Urinary bladder (tissue), 4 donors: ENCODE data around the gene MYO7A. TPM values are rescaled to one million over a fixed set of nuclear protein-coding genes. Genes with fewer than 3 reads are reported as not detected.

ENCODE experiments used
- DNase-seq: peaks from one replicate; pipeline ENCODE4 v3.0.0-alpha.2; 2015; ENCODE audit errors: extremely low spot score
- H3K27ac ChIP-seq: one replicate; pipeline ENCODE4 v1.5.1; 2013; ENCODE audit warnings: low read depth, mild to moderate bottlenecking, moderate library complexity
- H3K36me3 ChIP-seq: one replicate; pipeline ENCODE4 v1.6.1; 2013; ENCODE audit warnings: mild to moderate bottlenecking, moderate library complexity; ENCODE audit not compliant: insufficient read depth
- H3K4me1 ChIP-seq: one replicate; pipeline ENCODE4 v1.6.1; 2013; ENCODE audit warnings: mild to moderate bottlenecking, moderate library complexity; ENCODE audit not compliant: insufficient read depth
- H3K4me3 ChIP-seq: one replicate; pipeline ENCODE4 v1.5.1; 2013; ENCODE audit warnings: low read depth, low read length
- WGBS: extraction: QIAGEN DNeasy Blood & Tissue Kit; methylation state at CpG from one replicate; pipeline ENCODE4 v1.1.7; 2013; 5-methylcytosine and 5-hydroxymethylcytosine counted together
- polyA plus RNA-seq: library from polyadenylated mRNA; stranded (reverse); fragments of 200-250 nt; gene quantifications from one replicate; pipeline ENCODE4 v1.2.3, GENCODE V29; 2013
- total RNA-seq: library from RNA; depleted of rRNA; stranded (reverse); fragments of >200 nt; gene quantifications from one replicate; pipeline ENCODE4 v1.2.3, GENCODE V29; 2014
- donor health status: healthy with polysubstance abuse.
- donor health status: healthy.

Gene MYO7A
- total and polyA plus RNA-seq, 2 donors = 4.2 to 4.7 TPM

DNA sequence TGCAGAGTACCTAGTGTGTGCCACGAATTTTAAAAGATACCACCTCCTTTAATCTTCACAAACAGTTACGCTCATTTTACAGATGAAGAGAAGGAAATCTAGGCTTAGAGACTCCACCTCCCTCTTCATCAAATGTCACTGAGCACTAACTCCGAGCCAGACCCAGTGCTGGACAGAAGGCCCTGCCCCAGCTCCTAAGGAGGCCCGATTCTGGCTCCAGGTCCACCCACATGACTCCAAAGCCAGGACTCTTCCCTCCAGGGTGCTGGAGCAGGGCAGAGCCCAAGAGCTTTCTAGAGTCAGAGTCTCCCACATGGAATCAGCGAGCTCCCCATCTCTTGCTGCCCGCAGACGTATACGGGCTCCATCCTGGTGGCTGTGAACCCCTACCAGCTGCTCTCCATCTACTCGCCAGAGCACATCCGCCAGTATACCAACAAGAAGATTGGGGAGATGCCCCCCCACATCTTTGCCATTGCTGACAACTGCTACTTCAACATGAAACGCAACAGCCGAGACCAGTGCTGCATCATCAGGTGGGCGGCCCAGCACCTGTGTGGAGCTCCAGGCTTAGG, 27.6 kb downstream of the MYO7A start:
- H3K27ac ChIP-seq = no peak overlapping the region
- no peak overlapping the region for H3K4me3 ChIP-seq
- WGBS = 92% methylated on average over 13 of the region's 13 CpGs
- H3K36me3 ChIP-seq = no peaks in the 10 kb centered on the region
- no peak for DNase-seq
- no peaks in the 10 kb centered on the region for H3K4me1 ChIP-seq

- Histone ChIP-seq H3K4me3 (no peak overlapping the region), H3K4me1 (no peaks in the 10 kb centered on the region), H3K36me3 (no peaks in the 10 kb centered on the region), H3K27ac (no peak overlapping the region)
- 94% methylated on average over 26 of the region's 26 CpGs for WGBS
- DNase-seq = no peak
These were observed 28.6 kb downstream of the MYO7A start for GRCh38 chr11:77156396-77157195.

DNA sequence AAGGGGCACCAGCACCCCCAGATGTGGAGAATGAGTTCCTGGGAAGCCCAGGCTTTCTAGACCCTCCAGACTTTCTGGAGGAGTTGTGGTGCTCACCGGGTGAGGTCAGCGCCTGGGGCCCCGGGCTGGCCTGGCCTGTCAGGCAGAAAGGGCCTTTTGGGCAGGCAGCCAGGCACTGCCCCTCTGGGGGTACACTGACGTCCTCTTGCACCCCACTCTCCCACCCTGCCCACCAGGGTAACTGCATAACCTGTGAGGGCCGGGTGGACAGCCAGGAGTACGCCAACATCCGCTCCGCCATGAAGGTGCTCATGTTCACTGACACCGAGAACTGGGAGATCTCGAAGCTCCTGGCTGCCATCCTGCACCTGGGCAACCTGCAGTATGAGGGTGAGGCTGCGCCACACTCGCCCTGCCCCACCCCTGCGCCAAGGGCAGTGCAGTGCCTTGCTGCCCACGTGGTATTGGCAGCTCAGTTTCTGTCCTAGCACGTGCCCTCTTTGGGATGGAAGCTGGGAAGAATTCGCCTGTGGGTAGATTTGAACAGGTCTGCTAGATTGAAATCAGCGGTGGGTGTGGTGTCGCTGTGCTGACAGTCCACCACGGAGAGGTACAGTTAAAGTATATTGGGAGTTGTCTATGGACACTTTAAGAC, 30.1 kb downstream of the MYO7A start:
- no peaks in the 10 kb centered on the region for H3K36me3 ChIP-seq
- 87% methylated on average over 19 of the region's 19 CpGs for WGBS

DNA sequence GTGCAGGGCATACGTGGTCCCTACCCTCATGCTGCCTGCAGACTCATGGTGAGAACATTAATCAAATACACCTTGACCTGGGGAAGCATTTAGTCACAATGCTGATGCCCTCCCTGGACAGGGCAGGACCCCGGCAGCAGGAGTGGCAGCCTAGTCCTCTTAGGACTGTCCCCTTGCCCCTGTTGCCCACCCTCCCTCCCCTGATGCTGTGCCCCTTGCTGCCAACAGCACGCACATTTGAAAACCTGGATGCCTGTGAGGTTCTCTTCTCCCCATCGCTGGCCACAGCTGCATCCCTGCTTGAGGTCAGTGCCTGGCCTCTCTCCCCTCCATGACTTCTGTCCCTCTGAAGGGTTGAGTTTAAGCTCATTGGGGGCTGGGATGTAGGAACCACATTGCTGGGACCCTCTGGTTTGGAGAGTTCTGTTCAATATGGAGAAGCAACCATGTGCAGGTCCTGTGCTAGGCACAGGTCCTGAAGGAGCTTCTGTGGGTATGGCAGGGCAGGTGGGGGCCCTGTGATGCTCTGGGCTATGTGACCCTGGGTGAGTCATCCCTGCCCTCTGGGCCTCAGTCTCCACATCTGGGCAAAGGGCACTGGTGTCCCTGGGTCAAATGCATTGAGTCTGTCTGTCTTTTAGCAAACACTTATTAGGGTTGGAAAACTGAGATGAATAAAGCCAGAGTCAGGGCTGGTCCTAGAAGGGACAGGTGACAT, 31.3 kb downstream of the MYO7A start:
- H3K4me1 ChIP-seq = no peaks in the 10 kb centered on the region
- no peak for DNase-seq
- 90% methylated on average over 4 of the region's 4 CpGs for whole genome bisulfite sequencing

More for the DNA sequence above, 30.1 kb downstream of the MYO7A start:
- H3K4me1 ChIP-seq = no peaks in the 10 kb centered on the region
- no peak for DNase-seq
- no peak overlapping the region for H3K4me3 ChIP-seq
- H3K27ac ChIP-seq = no peak overlapping the region

DNA sequence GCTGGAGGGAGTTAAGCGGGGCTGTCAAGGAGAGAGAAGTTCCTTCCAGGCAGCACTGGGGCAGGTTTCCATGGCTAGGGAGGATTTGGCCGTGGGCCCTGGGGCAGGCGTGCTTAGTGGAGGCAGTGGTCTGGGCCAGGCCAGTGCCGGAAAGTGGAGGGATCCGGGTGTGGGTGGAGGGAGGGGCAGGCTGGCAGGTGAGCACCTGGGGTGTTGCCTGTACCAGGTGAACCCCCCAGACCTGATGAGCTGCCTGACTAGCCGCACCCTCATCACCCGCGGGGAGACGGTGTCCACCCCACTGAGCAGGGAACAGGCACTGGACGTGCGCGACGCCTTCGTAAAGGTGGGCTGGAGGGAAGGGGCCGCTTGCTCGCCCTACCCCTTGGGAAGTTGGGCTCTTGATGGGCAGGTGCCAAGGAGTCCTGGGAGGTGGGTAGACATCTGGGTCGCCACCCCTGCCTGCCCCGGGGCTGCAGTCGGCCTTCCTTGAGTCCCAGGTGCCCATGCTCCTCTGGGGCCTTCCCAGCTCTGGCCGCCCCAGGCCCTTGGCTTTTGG, 32.0 kb downstream of the MYO7A start:
- WGBS = 93% methylated on average over 20 of the region's 20 CpGs
- Histone ChIP-seq H3K27ac (no peak overlapping the region), H3K4me3 (no peak overlapping the region), H3K36me3 (no peaks in the 10 kb centered on the region), H3K4me1 (no peaks in the 10 kb centered on the region)
- DNase-seq = no peak

More for the DNA sequence above, 31.3 kb downstream of the MYO7A start:
- Histone ChIP-seq H3K27ac (no peak overlapping the region), H3K4me3 (no peak overlapping the region), H3K36me3 (no peaks in the 10 kb centered on the region)

DNA sequence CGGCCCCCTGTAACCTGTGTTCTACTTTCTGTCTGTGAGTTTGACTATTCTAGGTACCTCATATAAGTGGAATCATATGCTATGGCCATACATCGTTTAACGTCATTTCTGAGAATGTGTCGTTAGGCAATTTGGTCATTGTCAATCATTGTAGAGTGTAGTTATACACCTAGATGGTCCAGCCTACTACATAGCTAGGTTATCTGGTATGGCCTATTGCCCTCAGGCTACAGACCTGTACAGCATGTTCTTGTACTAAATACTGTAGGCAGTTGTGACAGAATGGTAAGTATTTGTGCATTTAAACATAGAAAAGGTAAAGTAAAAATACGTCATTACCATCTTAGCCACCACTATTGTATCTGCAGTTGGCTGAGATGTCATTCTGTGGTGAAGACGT, 35.2 kb downstream of the MYO7A start:
- 88% methylated on average over 6 of the region's 6 CpGs for WGBS

GRCh38 chr11:77165066-77165465, 37.0 kb downstream of the MYO7A start:
- Histone ChIP-seq H3K4me1 (no peaks in the 10 kb centered on the region), H3K36me3 (no peaks in the 10 kb centered on the region), H3K27ac (no peak overlapping the region), H3K4me3 (no peak overlapping the region)
- 87% methylated on average over 5 of the region's 5 CpGs for WGBS
- DNase-seq = no peak

More for the DNA sequence above, 35.2 kb downstream of the MYO7A start:
- H3K4me3 ChIP-seq = no peak overlapping the region
- no peak overlapping the region for H3K27ac ChIP-seq
- no peaks in the 10 kb centered on the region for H3K4me1 ChIP-seq
- no peaks in the 10 kb centered on the region for H3K36me3 ChIP-seq
- no peak for DNase-seq

DNA sequence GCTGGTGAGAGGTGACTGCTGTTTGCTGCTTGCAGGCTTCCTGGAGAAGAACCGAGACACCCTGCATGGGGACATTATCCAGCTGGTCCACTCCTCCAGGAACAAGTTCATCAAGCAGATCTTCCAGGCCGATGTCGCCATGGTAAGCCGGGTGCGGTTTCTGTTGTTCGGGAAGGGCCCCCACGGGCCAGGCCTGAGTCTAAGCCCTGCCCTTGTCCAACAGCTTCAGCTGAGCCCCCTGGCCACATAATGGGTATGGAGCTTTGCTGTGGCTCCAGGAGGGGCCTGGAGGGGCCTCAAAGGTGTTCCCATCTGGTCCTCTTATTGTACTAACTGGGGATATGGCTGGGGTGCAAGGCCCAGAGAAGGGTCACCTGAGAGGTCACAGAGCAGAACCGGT, 38.0 kb downstream of the MYO7A start:
- Histone ChIP-seq H3K4me1 (no peaks in the 10 kb centered on the region), H3K36me3 (no peaks in the 10 kb centered on the region), H3K4me3 (no peak overlapping the region), H3K27ac (no peak overlapping the region)
- WGBS = 89% methylated on average over 8 of the region's 8 CpGs
- no peak for DNase-seq

GRCh38 chr11:77167111-77167626, 39.1 kb downstream of the MYO7A start:
- 95% methylated on average over 9 of the region's 9 CpGs for WGBS
- Histone ChIP-seq H3K4me1 (no peaks in the 10 kb centered on the region), H3K36me3 (no peaks in the 10 kb centered on the region), H3K4me3 (no peak overlapping the region), H3K27ac (no peak overlapping the region)
- no peak for DNase-seq

DNA sequence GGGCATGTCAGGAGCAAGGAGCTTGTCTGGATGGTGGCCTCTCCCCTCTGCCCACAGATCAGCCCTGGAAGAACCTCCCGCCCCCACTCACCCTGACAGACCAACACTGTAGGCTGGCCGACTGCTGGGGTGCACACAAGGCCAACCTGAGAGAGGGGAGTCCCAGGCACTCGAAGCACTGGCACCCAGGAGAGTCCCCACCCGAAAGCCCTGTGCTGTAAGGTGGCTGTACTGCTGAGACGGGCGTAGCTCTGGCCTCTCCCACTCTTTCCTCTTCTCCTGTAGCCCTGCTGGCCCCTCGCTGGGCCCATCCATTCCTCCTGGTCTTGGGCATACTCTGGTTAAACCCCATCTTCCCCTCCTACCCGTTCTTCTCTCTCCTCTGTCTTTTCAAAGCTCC, 39.7 kb downstream of the MYO7A start:
- 82% methylated on average over 8 of the region's 8 CpGs for WGBS
- H3K36me3 ChIP-seq = no peaks in the 10 kb centered on the region
- H3K4me1 ChIP-seq = no peaks in the 10 kb centered on the region
- no peak overlapping the region for H3K27ac ChIP-seq
- DNase-seq = no peak
- H3K4me3 ChIP-seq = no peak overlapping the region

DNA sequence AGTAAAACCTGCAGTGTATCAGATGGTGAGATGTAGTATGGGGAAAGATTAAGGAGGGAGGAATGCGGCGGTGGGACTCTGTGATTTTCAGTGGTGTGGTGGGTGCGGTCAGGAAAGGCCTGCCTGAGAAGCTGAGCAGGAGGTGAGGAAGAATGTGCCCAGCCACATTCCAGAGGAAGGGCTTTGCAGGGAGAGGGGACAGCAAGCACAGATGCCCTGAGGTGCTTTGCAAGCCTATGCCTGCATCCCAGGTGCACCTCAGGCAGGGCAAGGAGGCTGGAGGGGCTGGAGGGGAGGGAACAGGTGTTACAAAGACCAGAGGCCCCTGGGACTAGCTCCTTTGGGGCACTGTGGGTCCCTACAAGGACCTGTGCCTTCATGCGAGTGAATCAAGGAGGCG, 42.1 kb downstream of the MYO7A start:
- no peak for DNase-seq
- 96% methylated on average over 5 of the region's 5 CpGs for WGBS
- Histone ChIP-seq H3K27ac (no peak overlapping the region), H3K4me1 (no peaks in the 10 kb centered on the region), H3K36me3 (no peaks in the 10 kb centered on the region), H3K4me3 (no peak overlapping the region)

DNA sequence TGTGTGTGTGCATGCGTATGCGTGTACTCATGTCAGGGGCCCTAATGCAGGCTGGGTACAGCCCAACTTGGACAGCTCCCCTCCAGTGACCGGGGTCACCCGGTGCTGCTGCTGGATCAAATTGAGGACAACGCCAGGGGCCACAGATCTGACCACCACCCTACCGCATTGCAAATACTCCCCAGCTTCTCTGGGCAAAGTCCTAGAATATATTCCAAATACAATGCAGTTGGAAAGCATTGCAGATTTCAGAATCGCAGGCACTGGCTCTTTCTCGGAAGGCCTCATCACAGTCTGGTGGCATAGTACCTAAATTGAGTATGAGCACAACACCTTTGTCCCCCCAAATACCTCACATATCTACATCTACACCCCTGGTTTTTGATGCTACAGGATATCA, 43.2 kb downstream of the MYO7A start:
- no peaks in the 10 kb centered on the region for H3K4me1 ChIP-seq
- 93% methylated on average over 8 of the region's 8 CpGs for WGBS
- no peaks in the 10 kb centered on the region for H3K36me3 ChIP-seq
- no peak for DNase-seq
- no peak overlapping the region for H3K4me3 ChIP-seq
- no peak overlapping the region for H3K27ac ChIP-seq
